SK-N-SH (cell line): ENCODE results near the gene NXNL1.

Source experiments
- EP300 ChIP-seq, 2 experiments: IDR thresholded peaks; 2 replicates each; pipeline versions ENCODE4 v1.4.0 to v1.6.1; 2012; ENCODE audit warnings: borderline replicate concordance in 1 of 2, low read depth in 1 of 2, low read length in 1 of 2
- TAF1 ChIP-seq: IDR thresholded peaks from 2 replicates; pipeline ENCODE4 v1.6.1; 2012; ENCODE audit warnings: low read depth, mild to moderate bottlenecking, low read length, moderate library complexity, borderline replicate concordance
- TF ChIP-seq, protein P1 (sequence below): fragments of 200-600 bp; sonication (generic); IDR thresholded peaks from 2 replicates; pipeline ENCODE4 v1.6.1; 2017; ENCODE audit warnings: antibody characterized with exemption, mild to moderate bottlenecking, moderate library complexity
- TF ChIP-seq, protein P2 (sequence below): IDR thresholded peaks from 2 replicates; pipeline ENCODE4 v1.6.1; 2012; ENCODE audit warnings: mild to moderate bottlenecking, low read depth, low read length, moderate library complexity

DNA sequence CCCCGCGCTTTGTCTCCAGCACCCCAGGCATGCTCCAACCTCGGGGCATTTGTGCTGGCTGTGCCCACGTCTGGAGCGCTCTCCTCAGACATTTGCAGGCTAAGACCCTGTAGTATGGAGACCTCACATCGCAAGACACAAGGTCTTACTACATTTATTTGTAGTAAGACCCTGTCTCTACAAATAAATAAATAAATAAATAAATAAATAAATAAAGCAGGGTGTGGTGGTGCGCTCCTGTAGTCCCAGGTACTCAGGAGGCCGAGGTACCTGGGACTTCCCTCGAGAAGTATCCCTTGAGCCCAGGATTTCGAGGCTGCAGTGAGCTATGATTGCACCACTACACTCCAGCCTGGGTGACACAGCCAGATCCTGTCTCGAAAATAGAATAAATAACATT lies 4.6 kb downstream of the NXNL1 start:
- no peak for TF ChIP-seq EP300 (IDR thresholded peaks at IDR 0.05; ENCODE audit: borderline replicate concordance in 1 of 2, low read depth in 1 of 2, low read length in 1 of 2)
- TF ChIP-seq, protein P1, sequence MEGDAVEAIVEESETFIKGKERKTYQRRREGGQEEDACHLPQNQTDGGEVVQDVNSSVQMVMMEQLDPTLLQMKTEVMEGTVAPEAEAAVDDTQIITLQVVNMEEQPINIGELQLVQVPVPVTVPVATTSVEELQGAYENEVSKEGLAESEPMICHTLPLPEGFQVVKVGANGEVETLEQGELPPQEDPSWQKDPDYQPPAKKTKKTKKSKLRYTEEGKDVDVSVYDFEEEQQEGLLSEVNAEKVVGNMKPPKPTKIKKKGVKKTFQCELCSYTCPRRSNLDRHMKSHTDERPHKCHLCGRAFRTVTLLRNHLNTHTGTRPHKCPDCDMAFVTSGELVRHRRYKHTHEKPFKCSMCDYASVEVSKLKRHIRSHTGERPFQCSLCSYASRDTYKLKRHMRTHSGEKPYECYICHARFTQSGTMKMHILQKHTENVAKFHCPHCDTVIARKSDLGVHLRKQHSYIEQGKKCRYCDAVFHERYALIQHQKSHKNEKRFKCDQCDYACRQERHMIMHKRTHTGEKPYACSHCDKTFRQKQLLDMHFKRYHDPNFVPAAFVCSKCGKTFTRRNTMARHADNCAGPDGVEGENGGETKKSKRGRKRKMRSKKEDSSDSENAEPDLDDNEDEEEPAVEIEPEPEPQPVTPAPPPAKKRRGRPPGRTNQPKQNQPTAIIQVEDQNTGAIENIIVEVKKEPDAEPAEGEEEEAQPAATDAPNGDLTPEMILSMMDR: no peak
- TF ChIP-seq TAF1: no peak
- TF ChIP-seq, protein P2, sequence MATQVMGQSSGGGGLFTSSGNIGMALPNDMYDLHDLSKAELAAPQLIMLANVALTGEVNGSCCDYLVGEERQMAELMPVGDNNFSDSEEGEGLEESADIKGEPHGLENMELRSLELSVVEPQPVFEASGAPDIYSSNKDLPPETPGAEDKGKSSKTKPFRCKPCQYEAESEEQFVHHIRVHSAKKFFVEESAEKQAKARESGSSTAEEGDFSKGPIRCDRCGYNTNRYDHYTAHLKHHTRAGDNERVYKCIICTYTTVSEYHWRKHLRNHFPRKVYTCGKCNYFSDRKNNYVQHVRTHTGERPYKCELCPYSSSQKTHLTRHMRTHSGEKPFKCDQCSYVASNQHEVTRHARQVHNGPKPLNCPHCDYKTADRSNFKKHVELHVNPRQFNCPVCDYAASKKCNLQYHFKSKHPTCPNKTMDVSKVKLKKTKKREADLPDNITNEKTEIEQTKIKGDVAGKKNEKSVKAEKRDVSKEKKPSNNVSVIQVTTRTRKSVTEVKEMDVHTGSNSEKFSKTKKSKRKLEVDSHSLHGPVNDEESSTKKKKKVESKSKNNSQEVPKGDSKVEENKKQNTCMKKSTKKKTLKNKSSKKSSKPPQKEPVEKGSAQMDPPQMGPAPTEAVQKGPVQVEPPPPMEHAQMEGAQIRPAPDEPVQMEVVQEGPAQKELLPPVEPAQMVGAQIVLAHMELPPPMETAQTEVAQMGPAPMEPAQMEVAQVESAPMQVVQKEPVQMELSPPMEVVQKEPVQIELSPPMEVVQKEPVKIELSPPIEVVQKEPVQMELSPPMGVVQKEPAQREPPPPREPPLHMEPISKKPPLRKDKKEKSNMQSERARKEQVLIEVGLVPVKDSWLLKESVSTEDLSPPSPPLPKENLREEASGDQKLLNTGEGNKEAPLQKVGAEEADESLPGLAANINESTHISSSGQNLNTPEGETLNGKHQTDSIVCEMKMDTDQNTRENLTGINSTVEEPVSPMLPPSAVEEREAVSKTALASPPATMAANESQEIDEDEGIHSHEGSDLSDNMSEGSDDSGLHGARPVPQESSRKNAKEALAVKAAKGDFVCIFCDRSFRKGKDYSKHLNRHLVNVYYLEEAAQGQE: no peak
